ENCODE measurements around the gene GALNT10.

DNA sequence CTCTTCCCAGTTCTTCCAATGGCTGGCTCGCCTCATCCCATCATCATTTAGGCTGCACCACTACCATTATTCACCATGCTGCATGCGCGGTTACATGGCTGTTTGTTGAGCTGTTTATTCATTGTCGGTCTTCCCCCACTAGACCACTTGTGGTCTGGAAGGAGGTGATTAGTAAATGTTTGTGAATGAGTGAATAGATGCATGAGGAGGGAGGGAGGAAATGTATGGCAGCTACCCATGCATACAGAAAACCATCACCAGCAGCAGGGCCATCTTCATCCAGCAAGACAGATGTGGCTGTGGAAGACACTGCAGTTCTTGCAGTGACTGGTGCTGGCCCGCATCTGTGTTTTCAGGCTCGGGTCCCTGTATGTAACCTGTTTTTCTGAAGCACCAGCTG, 141.9 kb downstream of the GALNT10 start:
- TF ChIP-seq CTCF (conservative IDR thresholded peaks at IDR 0.05; ENCODE audit: low read depth in 2 of 2) (no peak), JUNB (IDR thresholded peaks at IDR 0.05; ENCODE audit: unreplicated experiment) (no peak), ETS1 (IDR thresholded peaks at IDR 0.05) (no peak)

All from GM23338 (cell line).